ENCODE results near the gene PTPN23.
A peak's percentile ranks its signal among the peaks of the same experiment; 100 is the strongest.
"Not testable (repeated sequence)": the region's sequence is repeated elsewhere in the genome, so short reads cannot be mapped to it uniquely, and the experiment has no call there.

The PTPN23 gene, protein sequence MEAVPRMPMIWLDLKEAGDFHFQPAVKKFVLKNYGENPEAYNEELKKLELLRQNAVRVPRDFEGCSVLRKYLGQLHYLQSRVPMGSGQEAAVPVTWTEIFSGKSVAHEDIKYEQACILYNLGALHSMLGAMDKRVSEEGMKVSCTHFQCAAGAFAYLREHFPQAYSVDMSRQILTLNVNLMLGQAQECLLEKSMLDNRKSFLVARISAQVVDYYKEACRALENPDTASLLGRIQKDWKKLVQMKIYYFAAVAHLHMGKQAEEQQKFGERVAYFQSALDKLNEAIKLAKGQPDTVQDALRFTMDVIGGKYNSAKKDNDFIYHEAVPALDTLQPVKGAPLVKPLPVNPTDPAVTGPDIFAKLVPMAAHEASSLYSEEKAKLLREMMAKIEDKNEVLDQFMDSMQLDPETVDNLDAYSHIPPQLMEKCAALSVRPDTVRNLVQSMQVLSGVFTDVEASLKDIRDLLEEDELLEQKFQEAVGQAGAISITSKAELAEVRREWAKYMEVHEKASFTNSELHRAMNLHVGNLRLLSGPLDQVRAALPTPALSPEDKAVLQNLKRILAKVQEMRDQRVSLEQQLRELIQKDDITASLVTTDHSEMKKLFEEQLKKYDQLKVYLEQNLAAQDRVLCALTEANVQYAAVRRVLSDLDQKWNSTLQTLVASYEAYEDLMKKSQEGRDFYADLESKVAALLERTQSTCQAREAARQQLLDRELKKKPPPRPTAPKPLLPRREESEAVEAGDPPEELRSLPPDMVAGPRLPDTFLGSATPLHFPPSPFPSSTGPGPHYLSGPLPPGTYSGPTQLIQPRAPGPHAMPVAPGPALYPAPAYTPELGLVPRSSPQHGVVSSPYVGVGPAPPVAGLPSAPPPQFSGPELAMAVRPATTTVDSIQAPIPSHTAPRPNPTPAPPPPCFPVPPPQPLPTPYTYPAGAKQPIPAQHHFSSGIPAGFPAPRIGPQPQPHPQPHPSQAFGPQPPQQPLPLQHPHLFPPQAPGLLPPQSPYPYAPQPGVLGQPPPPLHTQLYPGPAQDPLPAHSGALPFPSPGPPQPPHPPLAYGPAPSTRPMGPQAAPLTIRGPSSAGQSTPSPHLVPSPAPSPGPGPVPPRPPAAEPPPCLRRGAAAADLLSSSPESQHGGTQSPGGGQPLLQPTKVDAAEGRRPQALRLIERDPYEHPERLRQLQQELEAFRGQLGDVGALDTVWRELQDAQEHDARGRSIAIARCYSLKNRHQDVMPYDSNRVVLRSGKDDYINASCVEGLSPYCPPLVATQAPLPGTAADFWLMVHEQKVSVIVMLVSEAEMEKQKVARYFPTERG (N-terminal part only)

GRCh38 chr3:47380601-47381316 is at the start of gene PTPN23:
Gene PTPN23, plus strand, starts transcription at chr3:47381021. Its CDS starts 76 bp downstream, at chr3:47381097.
- DNase-seq = peak; percentile 98

GRCh38 chr3:47333907-47334306 is 46.9 kb upstream of the PTPN23 start:
- DNase-seq = no peak

DNA sequence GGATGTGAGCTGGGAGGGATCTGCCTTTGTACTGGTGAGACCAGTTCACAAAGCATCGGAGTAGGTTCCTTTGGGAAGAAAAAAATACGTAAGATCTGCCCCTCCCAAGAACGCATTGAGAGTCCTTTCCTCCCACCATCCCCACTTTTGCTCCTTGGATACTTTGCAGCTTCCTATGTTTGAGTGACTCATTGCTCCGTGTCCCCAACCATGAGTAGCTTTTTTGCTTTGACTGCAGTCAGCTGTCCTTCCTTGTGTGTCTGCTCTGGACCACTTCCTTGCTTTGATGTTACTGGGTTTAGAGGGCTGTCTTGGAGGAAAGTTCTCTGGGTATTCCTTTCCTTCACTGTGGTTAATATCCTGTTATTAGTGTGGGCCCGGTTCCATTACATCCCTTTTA is 43.2 kb upstream of the PTPN23 start:
- DNase-seq = no peak

GRCh38 chr3:47339951-47340350 is 40.9 kb upstream of the PTPN23 start:
- no peak for DNase-seq

- no peak for DNase-seq
These were observed 40.0 kb upstream of the PTPN23 start for GRCh38 chr3:47340866-47341265.

- no peak for DNase-seq
These were observed 38.7 kb upstream of the PTPN23 start for GRCh38 chr3:47342151-47342550.

- no peak for DNase-seq
These were observed 38.0 kb upstream of the PTPN23 start for GRCh38 chr3:47342812-47343211.

DNA sequence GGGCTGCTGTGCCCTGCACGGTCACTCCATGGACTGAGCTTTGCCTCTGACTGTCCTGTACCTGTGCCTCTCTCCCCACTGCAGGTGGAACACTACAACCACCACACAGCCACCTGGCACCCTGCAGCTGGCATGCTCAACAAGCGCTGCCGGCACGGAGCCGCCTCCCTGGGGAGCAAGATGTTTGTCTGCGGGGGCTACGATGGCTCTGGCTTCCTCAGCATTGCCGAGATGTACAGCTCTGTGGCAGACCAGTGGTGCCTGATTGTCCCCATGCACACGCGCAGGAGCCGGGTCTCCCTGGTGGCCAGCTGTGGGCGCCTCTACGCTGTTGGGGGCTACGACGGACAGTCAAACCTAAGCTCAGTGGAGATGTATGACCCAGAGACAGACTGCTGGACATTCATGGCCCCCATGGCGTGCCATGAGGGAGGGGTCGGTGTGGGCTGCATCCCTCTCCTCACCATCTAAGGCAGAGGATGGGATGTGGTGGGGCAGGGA is 37.3 kb upstream of the PTPN23 start:
- no peak for DNase-seq

- no peak for DNase-seq
These were observed 35.9 kb upstream of the PTPN23 start for GRCh38 chr3:47344971-47345370.

GRCh38 chr3:47347217-47347801 is 33.5 kb upstream of the PTPN23 start:
- DNase-seq = no peak

GRCh38 chr3:47348411-47349154 is 32.2 kb upstream of the PTPN23 start:
- no peak for DNase-seq

- DNase-seq = no peak
These were observed 25.8 kb upstream of the PTPN23 start for GRCh38 chr3:47355010-47355409.

- DNase-seq = no peak
These were observed 24.6 kb upstream of the PTPN23 start for GRCh38 chr3:47356201-47356600.

DNA sequence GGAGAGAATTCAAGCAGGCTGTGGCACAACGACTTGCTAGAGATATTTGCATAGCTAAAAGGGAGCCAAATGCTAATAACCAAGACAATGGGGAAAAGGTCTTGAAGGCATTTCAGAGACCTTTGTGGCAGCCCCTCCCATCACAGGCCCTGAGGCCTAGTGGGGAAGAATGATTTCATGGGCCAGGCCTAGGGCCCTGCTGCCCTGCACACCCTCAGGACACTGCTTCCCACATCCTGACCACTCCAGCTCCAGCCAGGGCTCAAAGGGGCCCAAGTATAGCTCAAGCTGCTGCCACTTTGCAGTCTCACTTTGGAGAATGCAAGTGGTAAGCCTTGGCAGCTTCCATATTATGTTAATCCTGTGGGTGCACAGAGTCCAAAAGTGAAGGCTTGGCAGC is 21.5 kb upstream of the PTPN23 start:
- no peak for DNase-seq

GRCh38 chr3:47360110-47360517 is 20.7 kb upstream of the PTPN23 start:
- not testable (repeated sequence) for DNase-seq

DNA sequence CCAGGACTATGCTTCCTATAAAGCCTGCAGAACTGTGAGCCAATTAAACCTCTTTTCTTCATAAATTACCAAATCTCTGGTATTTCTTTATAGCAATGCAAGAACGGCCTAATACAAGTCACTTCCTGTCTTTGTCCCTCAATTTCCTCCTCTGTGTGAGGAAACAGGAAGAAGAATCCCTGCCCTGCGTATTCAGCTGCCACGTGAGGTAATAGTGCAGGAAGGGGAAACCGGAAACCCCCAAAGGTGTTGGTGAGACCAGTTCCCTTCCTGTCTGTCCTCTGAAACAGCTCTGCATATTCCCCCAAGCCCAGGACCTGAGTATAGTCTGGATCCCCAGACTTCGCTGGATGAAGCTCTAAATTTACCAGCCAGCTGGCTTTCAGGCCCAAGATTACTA is 18.1 kb upstream of the PTPN23 start:
- peak; percentile 38 for DNase-seq

DNA sequence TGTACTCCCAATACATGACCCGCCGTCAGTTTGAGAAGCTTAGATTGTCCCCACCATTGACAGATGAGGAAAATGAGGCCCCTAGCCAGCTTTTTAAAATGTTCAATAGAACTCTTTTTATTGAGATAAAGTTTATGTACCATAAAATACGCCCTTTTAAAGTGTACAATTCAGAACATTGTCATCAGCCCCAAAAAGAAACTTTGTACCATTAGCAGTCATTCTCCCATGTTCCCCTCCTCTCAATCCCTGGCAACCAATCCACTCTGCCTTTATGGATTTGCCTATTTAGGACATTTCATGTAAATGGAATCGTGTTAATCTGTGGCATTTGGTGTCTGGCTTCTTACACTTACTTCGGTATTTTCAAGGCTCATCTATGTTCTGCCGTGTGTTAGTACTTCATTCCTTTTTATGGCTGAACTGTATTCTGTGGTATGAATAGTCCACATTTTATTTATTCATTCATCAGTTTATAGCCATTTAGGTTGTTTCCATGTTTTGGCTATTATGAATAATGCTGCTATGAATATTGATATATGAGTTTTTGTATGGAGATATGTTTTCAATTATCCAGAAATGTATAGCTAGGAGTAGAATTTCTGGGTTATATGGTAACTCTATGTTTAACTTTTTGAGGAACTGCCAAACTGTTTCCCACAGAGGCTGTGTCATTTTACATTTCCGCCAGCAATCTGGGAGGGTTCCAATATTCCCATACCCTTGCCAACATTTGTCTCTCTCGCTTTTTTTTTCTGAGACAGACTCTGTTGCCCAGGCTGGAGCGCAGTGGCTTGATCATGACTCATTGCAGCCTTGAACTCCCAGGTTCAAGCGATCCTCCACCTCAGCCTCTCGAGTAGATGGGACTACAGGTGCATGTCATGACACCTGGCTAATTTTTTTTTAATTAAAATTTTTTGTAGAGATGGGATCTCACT is 15.3 kb upstream of the PTPN23 start:
- no peak for DNase-seq

DNA sequence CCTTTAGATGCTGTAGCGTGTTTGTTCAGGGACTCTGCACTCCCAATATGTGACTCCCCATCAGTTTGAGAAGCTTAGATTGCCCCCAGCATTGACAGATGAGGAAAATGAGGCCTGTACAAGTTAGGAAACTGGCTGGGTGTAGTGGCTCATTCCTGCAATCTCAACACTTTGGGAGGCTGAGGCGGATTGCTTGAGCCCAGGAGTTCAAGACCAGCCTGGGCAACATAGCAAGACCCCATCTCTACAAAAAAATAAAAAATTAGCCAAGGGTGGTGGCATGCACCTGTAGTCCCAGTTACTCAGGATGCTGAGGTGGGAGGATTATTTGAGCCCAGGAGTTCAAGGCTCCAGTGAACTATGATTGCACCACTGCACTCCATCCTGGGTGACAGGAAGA is 14.0 kb upstream of the PTPN23 start:
- DNase-seq = no peak

DNA sequence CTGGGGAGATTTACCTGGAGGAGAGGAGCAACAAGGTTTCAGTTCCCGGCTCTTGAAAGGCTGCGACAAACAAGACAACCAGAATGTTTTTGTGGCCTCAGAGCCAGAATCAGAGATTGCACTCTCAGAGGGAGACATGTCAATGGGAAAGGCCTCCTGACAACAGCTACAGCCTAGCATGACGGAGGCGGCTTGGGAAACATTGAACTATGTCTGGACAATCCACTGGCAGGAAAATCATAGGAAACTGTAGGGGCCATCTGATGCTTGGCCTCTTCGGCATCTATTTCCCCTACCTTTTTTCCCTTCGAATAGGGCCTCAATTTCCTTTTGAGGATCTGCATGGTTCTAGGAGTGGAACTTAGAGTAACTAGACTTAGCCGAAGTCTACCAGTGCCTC is 13.2 kb upstream of the PTPN23 start:
- DNase-seq = no peak

DNA sequence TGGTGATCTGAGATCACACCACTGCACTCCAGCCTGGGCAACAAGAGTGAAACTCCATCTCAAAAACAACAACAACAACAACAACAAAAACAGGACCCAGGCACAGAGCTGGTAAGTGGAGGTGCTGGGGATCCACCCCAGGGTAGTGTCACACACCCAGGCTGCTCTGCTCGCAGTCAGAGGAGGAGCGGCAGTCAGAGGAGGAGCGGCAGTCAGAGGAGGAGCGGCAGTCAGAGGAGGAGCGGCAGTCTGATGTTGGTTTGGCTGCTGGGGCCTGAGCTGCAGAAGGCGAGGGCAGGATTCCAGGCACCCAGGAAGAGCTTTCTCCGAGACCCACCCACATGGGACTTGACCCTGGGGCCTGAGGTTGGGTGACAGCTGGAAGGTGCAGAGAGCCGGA is 10.8 kb upstream of the PTPN23 start:
- DNase-seq = not testable (repeated sequence)
